ENCODE data around the gene RCL1. TPM values are rescaled to one million over a fixed set of nuclear protein-coding genes. Genes with fewer than 3 reads are reported as not detected.
A peak's percentile ranks its signal among the peaks of the same experiment; 100 is the strongest.

Gene RCL1
- total RNA-seq, 1 experiment from 2014 or later: 34.4 TPM

- no peak overlapping the region for H2BK20ac ChIP-seq (ENCODE audit: low read depth, low read length, poor library complexity, severe bottlenecking)
- H4K8ac ChIP-seq (replicated peaks; ENCODE audit: insufficient read length, low read depth, low read length): no peak overlapping the region
- no CpG with 5 or more reads among the region's 7 CpGs for WGBS (ENCODE audit: extremely low coverage, insufficient read length, low lambda C conversion rate)
- H3K79me1 ChIP-seq (ENCODE audit: insufficient read depth, low read depth, low read length, poor library complexity, severe bottlenecking): no peaks in the 10 kb centered on the region
- no peak overlapping the region for H3K56ac ChIP-seq (ENCODE audit: insufficient read length, low read depth, low read length)
- Mint-ChIP-seq H3K4me1 (peaks cover 6 to 8% of the 10 kb centered on the region in 2 experiments; a peak in 3 of 4 replicates), H3K4me3 (no peak overlapping the region), H3K9me3 (no peaks in the 10 kb centered on the region), H3K36me3 (ENCODE audit: insufficient read depth in 1 of 3, low read depth in 3 of 3) (peaks cover 2 to 30% (median 10%) of the 10 kb centered on the region in 3 experiments; a peak in 6 of 7 replicates), H3K27ac (peak overlapping the region in 1 of 3 experiments; percentile 86; a peak in 2 of 7 replicates), H3K27me3 (ENCODE audit: low read depth) (no peaks in the 10 kb centered on the region)
- no peaks in the 10 kb centered on the region for H3K9me3 ChIP-seq (ENCODE audit: control insufficient read depth, low read depth, low read length)
- no peak overlapping the region for H3T11ph ChIP-seq (ENCODE audit: low read length)
- no peak overlapping the region for H3K18ac ChIP-seq (ENCODE audit: insufficient read length, low read depth, low read length)
- H2BK5ac ChIP-seq (ENCODE audit: insufficient read length, low read length): no peak overlapping the region
- H2BK12ac ChIP-seq (ENCODE audit: insufficient read length, low read depth, low read length): no peak overlapping the region
- H3K9ac ChIP-seq (ENCODE audit: extremely low read depth, insufficient read length, low read length): no peak overlapping the region
- DNase-seq: no peak
- no peak overlapping the region for H3K4ac ChIP-seq (ENCODE audit: low read depth, low read length)
- H4K5ac ChIP-seq (ENCODE audit: insufficient read length, low read depth, low read length): no peak overlapping the region
- H2AFZ ChIP-seq (ENCODE audit: low read length): no peak overlapping the region
- H2BK120ac ChIP-seq (ENCODE audit: low read depth, low read length, poor library complexity, severe bottlenecking): no peak overlapping the region
- no peak overlapping the region for H3K14ac ChIP-seq (ENCODE audit: insufficient read depth, low read length)
- H2AK5ac ChIP-seq (ENCODE audit: insufficient read length, low read length): no peak overlapping the region
- no peaks in the 10 kb centered on the region for H3K27me3 ChIP-seq (ENCODE audit: insufficient read depth, low read length)
- H4K91ac ChIP-seq (ENCODE audit: insufficient read length, low read depth, low read length): no peak overlapping the region
- no peak overlapping the region for H3K4me2 ChIP-seq (ENCODE audit: insufficient read depth, insufficient read length, low read length)
- no peak overlapping the region for H3K23ac ChIP-seq (ENCODE audit: insufficient read length, low read depth, low read length)
- H3K27ac ChIP-seq (ENCODE audit: insufficient read length, low read depth, low read length): no peak overlapping the region
- no peaks in the 10 kb centered on the region for H4K20me1 ChIP-seq (ENCODE audit: control insufficient read depth, insufficient read depth, insufficient read length)
- H3K4me1 ChIP-seq (ENCODE audit: insufficient read depth, low read length): no peaks in the 10 kb centered on the region
- no peaks in the 10 kb centered on the region for H3K23me2 ChIP-seq (ENCODE audit: insufficient read length, low read depth, low read length, poor library complexity, severe bottlenecking)
- H2BK15ac ChIP-seq (ENCODE audit: low read depth, low read length): no peak overlapping the region
- no peaks in the 10 kb centered on the region for H3K79me2 ChIP-seq (ENCODE audit: insufficient read depth, low read length)
- no peak for TF ChIP-seq CTCF (conservative IDR thresholded peaks at IDR 0.05)
Measured at GRCh38 chr9:4832786-4833579, 40.2 kb downstream of the RCL1 start.
